Effector CD8-positive, alpha-beta T cell (primary cell): ENCODE measurements around the gene KCNA2.

Source experiments
- DNase-seq: peaks from one replicate; lab custom pipeline; 2025; lab: John Stamatoyannopoulos, UW

Gene KCNA2

DNA sequence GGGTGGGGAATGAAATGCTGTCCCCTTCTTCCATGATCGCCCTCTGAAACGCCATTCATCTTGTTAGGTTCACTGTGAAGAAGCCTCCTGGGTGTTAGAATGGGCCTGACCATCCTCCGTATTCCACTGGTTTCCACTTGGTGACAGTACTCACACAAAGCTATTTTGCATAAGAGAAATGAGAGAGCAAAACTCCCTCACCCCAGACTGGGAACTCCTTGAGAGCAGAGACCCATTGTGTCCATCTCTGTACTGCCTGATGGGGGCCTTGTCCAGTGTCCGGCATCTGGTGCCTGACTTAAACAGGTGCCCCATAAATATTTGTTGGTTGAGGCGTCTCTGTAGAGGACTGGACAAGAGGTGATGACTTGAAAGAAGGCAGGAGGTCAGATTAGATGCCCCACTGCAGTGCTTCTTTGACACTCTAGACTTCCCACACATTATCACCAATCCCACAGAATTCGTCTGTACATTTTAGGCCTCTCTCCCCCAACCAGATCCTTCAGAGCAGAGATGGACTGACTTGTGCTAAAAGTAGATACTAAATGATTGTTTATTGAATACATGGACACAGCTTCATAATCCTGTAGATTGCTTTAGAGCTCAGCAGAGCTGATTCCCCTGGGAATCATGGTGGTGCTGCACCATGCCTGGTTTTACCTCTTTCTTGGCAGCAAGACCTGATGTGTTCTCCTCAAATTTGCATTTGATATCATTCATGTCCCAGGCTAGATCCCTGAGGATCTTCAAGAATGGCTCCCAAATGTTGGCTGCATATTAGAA, 22.4 kb upstream of the KCNA2 start:
- DNase-seq: no peak

DNA sequence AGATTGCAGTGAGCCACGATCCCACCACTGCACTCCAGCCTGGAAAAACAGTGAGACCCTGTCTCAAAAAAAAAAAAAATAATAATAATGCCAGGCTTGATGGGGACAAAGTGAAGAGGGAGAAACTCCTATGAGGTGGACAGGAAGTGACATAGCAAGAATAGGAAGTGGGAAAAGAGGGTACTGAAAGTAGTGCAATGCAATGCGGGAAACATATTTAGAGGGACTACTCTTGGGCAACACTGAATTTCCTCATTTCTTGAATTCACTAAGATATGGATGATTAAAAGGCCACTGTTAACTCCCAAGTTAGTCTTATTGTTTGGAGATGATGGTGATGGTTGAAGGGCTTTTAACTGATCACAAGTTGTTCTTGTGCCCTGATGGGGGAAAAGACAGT, 21.6 kb upstream of the KCNA2 start:
- DNase-seq: no peak

DNA sequence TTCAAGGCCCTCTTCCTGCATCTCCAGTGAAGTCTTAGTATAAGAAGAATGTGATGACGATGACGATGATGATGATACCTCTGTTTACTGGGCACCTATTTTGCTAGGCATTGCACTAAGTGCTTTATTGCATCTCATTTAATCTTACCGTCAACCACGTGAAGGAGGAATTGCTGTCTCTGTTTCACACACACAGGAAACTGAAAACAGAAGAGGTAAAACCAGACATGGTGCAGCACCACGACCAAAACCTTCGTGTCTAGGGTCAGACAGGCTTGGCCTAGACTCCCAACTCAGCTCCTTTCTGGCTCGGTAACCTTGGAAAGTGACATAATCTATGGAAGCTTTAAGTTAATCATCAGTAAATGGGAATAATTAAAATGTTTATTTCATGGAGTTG, 20.7 kb upstream of the KCNA2 start:
- DNase-seq: no peak

DNA sequence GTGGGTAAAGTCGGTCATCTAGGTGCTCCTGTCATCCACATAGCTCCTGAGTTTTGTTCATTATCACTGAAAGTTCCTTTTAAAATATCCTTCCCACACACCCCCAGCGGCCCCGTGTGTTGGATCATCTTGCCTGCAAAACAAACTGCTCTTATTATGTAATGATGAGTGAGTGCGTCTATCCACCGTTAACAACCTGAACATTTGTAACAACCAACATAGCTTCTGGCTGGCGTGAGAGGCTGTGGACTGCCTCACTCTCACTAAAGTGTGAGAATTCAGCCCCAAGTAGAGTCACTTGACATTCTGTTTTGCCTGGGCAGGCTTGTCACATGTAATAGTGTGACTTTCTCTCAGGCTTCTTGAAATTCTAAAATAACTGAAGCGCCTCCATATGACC, 14.5 kb upstream of the KCNA2 start:
- no peak for DNase-seq

DNA sequence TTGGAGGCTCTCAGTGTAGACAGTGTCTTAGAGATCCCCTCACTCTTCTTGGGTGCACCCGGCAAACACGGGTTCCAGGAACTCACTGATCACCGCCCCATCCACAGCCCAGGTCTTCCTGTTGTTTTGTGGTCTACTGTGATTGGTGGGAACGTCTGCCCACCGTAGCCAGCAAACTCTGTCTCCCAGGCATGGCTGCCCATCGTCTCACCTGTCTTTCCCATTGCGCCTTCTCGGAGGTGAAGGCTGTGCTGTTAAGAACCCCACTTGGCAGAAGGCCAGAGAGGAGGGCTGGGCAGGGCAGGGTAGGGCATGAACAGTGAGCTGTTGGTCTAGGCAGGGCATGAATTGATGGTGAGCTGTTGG, 14.1 kb upstream of the KCNA2 start:
- DNase-seq: no peak

DNA sequence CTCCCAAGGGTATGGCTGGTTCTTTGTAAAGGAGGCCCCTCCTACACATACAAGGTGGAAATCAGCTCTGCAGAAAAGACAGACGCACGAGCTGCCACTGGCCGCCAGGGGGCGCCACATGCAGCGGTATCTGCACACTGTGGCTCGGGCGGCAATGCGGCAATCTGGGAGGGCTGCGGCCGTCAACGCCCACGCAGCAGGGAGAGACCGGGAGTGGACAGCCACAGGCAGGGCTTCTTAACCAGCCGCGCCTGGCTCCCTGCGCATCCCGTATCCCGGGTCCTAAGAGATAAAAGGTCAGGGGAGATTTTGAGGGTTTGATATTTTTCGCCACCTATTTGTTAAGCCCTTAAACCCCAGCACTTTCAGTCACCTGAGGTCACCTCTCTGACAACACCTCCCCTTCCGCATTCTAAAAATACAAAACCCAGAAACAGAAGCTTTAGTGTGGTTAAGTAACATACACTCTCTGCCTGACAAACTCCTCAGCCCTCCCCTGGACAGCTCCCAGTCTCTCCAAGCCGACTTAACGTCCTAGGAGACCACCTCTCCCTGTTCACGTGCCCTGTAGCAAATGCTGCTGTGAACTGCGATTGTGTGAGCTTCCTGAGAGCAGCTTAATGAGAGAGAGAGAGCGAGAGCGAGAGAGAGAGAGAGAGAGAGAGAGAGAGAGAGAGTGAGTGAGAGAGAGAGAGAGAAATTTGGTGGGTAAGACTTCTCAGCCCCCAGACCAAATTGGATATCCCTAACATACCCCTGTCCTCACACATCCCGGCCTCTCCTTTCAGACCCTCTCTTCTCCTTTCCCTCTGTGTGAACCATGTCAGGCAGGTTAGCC, 13.5 kb upstream of the KCNA2 start:
- DNase-seq: peak; percentile 85

DNA sequence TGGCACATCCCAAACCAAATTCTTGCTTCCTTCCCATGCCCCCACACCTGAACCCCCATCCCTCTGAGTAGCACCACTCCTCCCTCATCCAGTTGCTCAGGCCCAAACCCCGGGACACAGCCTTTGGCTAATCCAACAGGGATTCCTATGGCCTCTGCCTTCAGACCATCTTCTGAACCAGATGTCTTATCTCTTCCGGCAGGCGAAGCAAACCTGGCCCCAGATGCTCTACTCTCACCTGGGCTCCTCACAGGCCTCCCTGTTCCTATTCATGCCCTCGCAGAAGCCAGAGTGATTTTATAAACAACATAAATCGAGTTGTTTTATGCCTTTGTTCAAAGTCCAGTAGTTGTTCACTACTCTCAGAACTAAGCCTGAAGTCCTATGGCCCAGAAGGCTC, 12.5 kb upstream of the KCNA2 start:
- no peak for DNase-seq

DNA sequence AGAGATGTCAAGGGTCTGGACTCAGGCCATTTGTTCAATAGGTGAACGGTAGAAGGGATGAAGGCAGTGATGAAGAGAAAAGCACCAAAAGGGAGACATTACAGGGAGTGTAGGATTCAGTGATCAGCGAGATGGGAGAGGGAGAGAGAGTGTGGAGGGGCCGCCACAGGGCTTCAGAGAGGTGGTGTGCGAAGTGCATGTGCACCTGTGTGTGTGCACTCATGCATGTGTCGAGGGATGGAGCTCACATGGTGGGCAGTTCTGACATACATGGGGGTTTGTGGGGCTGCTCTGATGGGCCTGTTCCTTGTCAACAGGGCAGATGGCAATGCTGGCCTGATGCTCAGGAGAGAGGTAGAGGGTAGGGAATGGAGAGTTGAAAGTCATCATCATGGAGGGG, 11.4 kb upstream of the KCNA2 start:
- no peak for DNase-seq

DNA sequence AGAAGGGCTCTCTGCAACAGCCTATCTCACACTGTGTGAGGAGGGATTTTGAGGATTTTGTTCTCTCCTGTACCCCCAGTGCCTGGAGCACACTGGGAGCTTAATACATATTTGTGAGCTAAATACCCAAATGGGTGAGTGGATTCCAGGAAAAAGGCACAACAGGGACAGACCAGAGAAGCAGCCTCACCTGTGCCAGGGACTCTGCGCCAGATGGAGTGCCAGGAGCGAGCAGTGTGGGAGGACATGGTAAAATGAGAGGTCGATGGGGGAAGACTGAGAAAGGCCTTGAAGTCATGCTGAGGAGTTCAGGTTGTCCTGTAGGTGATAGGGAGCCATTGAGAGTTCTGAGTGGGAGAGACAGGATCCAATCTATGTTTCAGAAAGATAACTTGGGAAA, 11.0 kb upstream of the KCNA2 start:
- DNase-seq: no peak

DNA sequence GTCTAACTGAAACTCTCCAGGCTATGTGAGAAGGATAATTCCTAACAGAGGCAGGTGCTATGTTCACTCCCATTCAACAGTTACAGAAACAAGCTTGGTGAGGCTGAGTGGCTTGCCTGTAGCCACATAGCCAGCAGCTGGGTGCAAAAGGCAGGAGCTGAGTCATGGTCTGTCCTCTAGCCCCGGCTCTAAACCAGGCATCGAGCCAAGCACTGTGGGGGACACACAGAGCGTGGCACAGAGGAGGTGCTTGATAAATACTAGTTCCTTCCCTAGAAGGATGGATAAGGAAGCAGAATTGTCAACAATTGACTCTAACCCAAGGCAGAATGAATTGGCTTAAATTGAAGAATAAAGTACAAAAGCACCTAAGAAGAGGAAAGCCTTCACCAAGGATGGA, 10.4 kb upstream of the KCNA2 start:
- no peak for DNase-seq

DNA sequence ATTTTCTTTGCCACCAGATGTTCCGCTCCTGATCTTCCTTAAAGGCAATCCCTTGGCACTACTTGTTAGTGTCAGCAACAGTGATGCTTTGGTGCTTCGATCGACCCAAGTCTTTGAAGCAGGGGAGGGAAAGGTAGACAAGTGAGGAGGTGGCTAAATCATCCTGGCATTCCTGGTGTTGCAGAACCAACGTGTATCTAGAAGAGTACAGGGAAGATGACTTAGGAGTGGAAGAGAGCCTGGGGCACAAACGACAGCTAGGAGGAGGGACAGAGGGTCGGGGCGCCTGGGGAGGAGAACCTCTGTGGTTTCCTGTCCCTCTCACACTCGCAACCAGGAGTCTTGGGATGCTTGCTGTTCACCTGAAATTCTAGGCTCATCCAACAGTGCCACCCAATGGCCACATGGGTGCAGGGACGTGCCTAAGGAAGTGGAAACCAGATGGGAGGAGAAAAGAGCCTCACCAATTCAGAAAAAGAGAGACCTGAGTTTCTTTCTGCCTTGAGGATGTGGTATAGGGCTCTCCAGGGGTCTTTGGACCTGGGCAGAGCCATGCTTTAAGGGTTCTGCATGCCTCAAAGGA, 9.5 kb upstream of the KCNA2 start:
- peak; percentile 24 for DNase-seq

DNA sequence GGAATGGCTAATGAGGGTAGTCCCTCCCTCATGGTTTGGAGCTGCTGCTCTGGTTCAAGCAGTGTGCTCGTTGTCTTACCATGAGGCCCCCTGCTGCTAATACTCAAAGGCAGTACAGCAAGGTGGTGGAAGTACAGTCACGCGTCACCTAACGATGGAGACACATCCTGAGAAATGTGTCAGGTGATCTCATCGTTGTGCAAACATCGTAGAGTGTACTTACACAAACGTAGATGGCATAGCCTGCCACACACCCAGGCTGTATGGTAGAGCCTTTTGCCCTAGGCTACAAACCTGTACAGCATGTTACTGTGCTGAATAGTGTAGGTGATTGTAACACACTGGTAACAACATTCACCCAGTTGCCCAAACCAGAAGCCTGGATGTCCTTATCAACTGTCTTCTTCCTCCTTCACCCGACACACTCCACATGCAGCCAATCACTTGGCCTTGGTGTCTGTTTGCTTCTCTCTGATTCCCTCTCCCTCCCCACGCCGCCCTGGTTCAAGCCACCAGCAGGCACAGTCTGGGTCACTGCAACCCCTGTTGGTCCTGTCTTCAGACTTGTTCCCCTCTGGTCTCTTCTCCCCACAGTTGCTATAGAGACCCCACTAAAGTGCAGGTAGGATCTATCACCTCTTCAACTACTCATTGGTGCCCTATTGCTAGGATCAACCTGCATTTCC, 6.0 kb upstream of the KCNA2 start:
- no peak for DNase-seq

DNA sequence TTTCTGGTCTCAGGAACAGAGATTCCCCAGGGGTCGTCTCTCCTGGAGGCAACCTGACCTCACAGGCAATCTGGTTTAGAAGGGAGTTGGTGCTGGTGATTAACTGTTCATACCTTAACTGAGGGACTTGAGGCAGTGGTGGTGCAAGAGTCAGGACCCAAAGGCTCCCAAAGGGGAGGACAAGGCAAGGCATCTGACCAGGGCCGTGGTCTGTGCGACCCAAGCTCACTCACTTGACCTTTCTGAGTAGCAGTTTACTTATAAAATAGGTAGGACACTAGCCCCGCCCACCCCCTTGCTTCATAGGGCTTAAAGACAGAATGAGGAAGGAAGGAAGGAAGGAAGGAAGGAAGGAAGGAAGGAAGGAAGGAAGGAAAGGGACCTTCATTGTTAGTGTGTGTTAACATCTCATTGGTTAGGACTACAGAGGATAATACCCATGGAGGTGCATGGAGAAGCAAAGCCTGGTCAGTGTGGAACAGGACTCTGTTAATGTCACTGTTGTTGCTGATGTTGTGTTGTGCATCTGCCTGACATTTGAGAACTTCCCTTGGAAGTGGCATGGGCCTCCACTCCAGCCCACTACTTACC, 4.6 kb upstream of the KCNA2 start:
- DNase-seq: no peak

DNA sequence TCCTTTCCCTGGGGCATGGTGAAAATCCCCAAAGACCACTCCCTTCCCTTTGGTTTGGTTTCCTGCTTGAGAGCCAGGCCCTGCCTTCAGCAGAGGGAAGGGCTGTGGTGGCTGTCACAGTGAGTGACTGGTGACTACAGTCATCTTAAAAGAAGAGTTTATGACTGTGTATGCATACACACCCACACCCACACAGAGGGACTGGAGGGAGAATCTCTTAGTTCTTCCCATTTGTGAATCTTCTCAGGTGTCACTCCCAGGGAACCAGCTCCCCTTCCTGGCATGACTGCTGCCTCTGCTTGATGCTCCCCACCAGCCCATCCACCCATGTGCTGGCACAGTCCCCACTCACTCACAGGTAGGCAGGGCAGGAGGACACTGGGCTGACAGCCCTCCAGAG, 3.9 kb upstream of the KCNA2 start:
- DNase-seq: no peak

DNA sequence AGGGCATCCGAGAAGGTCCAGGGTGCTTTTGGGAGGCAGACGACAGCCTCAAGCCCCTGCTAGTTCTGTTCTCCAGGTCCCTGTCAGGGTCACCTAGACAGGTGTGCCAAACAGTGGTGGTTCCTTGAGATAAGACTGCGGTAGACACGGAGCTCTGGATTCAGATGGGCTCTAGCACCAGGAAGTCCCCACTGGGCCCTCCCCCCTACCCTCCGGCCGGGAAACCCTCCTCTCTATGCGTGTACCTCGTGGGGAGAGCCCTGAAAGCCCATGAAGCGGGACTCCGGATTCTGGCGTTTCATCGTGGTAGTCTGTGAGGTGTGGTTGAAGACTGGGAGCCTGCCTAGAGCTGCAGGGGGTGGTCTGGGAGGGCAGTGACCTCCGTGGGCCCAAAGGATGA, 2.1 kb upstream of the KCNA2 start:
- DNase-seq: no peak

DNA sequence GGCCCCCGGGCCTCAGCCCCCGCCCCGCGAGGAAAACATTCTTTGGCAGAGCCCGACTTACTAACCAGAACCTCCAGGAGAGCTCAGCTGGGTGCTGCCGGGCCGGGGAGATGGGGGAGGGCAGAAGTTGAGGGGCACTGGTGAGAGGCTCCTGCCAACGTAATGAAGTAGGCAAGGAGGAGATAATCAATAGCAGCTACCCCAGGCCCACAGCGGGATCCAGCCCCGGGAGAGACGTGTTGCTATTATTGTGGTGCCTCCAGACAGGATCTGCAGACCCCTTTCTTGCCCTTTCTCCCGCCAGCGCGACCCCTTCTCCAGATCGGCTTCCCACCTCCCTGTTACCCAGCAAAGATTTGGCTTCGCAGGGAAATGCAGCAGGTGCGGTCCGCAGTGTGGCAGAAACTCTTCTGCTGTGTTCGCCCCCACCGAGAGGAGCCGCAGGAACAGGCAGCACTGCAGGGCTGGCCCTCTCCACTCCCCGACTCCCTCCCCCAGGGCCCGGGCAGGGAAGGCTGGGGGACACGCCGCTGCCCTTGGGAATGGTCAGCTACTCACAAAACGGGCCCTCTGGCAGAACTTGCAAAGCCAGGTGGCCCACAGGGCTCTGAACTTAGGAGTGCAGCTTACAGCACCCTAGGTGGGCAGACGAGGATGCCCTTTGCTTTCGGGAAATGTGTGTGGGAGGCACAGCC, 1.5 kb upstream of the KCNA2 start:
- no peak for DNase-seq

DNA sequence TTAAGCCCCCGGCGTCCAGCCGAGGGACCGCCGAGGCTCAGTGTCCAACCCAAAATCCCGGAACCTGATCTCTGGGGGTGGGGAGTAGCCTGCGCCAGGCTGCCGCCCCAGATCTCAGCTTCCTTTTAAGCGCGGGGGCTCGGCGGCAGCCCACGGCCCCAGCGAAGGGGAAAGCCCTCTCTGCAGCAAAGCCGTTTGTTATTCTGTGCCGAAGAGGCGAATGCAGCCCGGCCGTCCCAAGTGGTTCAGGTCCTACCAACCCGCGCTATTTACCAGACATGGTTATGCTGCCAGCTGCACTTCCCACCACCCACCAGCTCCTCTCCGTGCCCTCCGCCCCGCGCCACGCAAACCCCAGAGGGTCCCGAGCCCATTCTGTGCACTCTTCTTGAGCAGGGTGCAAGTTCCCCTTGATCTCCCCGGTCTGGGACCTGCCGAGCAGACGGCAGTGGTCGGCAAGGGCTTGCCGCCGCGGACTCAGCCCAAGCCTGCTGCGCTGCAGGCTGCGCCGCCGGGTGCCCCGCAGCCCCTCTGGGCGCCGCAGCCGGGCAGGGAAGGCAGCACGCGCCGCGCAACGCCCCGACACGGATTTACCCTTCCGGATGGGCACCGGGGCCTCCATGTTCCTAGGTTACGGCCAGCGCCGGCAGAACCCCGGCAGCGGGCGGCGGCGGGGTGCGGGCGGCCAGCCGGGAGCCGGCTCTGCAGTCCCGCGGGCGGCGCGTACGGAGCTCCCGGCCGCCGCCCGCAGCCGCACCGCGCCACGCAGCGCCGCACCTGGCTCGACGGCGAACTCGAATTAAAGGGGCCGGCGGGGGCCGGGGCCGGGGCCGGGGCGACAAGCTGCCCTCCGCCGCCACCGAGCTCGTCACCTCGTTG, 738 bp upstream of the KCNA2 start:
- DNase-seq: no peak

DNA sequence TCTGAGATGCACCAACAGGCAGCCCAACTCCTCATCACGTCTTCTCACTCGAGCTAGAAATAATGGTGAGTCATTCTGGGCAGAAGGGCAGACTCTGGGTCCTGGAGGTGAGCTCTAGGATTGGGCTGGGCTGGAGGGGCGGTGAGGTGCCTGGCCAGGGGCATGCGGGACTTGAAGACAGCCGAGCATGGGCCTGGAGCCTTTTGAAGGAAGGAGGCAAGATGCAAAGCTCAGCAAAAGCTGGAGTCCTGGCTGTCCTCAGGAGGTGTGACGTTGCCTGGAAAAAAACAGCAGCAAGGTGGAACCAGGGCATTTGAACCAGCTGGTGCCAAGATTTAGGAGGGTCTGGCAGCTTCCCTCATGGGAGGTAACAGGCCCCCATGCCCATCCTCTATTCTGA, 712 bp downstream of the KCNA2 start:
- DNase-seq: no peak

DNA sequence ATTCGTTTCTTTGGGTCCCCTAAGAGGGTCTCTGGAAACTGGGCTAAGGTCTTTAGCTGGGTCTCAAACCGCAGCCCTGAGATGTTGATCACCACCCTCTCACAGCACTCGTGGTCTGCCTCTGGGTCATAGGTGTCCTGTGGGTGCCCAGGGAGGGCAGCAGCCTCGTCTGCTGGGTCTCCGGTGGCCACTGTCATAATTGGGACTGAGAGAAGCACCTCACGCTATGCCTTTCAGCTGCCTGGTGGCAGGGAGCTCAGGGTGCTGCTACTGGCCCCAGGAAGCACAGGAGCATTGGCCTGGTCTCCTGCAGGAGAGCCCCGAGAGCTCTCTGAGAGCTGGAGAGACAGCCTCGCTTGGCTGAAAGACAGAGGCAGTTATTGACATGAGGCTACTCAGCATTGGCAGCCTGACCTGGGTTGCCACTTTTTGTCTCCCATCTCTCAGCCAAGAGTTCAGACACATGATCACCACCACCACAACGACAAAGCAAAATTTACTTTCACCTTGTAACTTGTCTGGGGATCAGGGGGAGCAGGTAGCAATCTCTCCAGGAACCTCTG, 1.5 kb downstream of the KCNA2 start:
- DNase-seq: no peak

DNA sequence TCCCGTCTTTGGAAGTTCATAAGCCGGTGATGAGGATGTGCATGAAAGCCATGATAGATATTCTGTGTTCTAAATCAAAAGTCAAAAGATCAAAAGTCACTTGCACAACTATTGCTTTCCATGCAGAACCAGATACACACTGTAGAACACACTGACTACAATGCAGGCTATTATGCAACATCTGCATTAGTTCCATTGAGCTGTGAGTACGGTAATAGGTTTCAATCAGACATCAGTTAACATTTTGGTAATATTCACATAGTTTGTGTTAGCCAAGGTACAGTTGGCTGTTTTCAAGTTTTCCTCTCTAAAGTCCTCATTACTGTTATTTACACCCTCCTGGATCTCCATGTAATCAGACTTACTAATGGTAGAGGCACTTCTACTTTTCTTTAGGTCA, 3.1 kb downstream of the KCNA2 start:
- DNase-seq: no peak
